GM23248 (cell line): ENCODE measurements around the gene MYCL. TPM values are rescaled to one million over a fixed set of nuclear protein-coding genes. Genes with fewer than 3 reads are reported as not detected.

Experiments used
- DNase-seq: peaks from one replicate; pipeline ENCODE4 v3.0.0-alpha.2; 2015
- H2AFZ ChIP-seq: fragments of 200-600 bp; sonication (generic); 2 replicates; pipeline ENCODE4 v1.6.1; 2016; ENCODE audit warnings: antibody characterized with exemption
- H3F3A ChIP-seq: fragments of 200-600 bp; sonication (generic); 2 replicates; pipeline ENCODE4 v1.6.1; 2016; ENCODE audit warnings: mild to moderate bottlenecking, antibody characterized with exemption, mixed run types; ENCODE audit not compliant: insufficient read depth
- H3K27ac ChIP-seq: fragments of 200-600 bp; sonication (generic); 2 replicates; pipeline ENCODE4 v1.5.1; 2016; ENCODE audit warnings: mild to moderate bottlenecking
- H3K27me3 ChIP-seq: fragments of 200-600 bp; sonication (generic); replicated peaks from 2 replicates; pipeline ENCODE4 v1.6.1; 2016; ENCODE audit warnings: mild to moderate bottlenecking; ENCODE audit not compliant: insufficient read depth
- H3K36me3 ChIP-seq: fragments of 200-600 bp; sonication (generic); 2 replicates; pipeline ENCODE4 v1.6.1; 2016; ENCODE audit warnings: low read depth, mild to moderate bottlenecking
- H3K4me1 ChIP-seq: fragments of 200-600 bp; sonication (generic); 2 replicates; pipeline ENCODE4 v1.6.1; 2016; ENCODE audit warnings: mild to moderate bottlenecking; ENCODE audit not compliant: insufficient read depth
- H3K4me2 ChIP-seq: fragments of 200-600 bp; sonication (generic); one replicate; pipeline ENCODE4 v1.6.1; 2016; ENCODE audit warnings: mild to moderate bottlenecking; ENCODE audit not compliant: unreplicated experiment
- H3K4me3 ChIP-seq: fragments of 200-600 bp; sonication (generic); 2 replicates; pipeline ENCODE4 v1.5.1; 2016; ENCODE audit warnings: mild to moderate bottlenecking
- H3K79me2 ChIP-seq: fragments of 200-600 bp; sonication (generic); 2 replicates; pipeline ENCODE4 v1.6.1; 2016; ENCODE audit warnings: mild to moderate bottlenecking; ENCODE audit not compliant: insufficient read depth
- H3K9ac ChIP-seq: fragments of 200-600 bp; sonication (generic); 2 replicates; pipeline ENCODE4 v1.6.1; 2016; ENCODE audit warnings: mild to moderate bottlenecking
- H3K9me2 ChIP-seq: fragments of 200-600 bp; sonication (generic); 2 replicates; pipeline ENCODE4 v1.6.1; 2016; ENCODE audit warnings: mixed run types, mild to moderate bottlenecking, moderate library complexity; ENCODE audit not compliant: insufficient read depth
- H3K9me3 ChIP-seq: fragments of 200-600 bp; sonication (generic); one replicate; pipeline ENCODE4 v1.6.1; 2017; ENCODE audit warnings: low read depth
- H4K20me1 ChIP-seq: fragments of 200-600 bp; sonication (generic); 2 replicates; pipeline ENCODE4 v1.6.0; 2016; ENCODE audit not compliant: insufficient read depth
- EZH2 ChIP-seq: fragments of 200-600 bp; sonication (generic); IDR thresholded peaks from 2 replicates; pipeline ENCODE4 v1.6.1; 2018; ENCODE audit warnings: antibody characterized with exemption, mild to moderate bottlenecking; ENCODE audit not compliant: insufficient read depth, poor library complexity, severe bottlenecking
- EZH2phosphoT487 ChIP-seq: fragments of 200-600 bp; sonication (generic); IDR thresholded peaks from 2 replicates; pipeline ENCODE4 v1.6.1; 2018; ENCODE audit warnings: antibody characterized with exemption, moderate library complexity, mild to moderate bottlenecking, low read depth; ENCODE audit not compliant: insufficient read depth
- WGBS, 2 experiments: methylation state at CpG; one replicate each; pipeline ENCODE4 v1.1.6; 2015 to 2017; ENCODE audit warnings: low lambda C conversion rate in 2 of 2, low coverage in 1 of 2; ENCODE audit errors: missing lambda C conversion rate in 2 of 2; 5-methylcytosine and 5-hydroxymethylcytosine counted together
- in situ Hi-C: fragments of 300-500 bp; cut with MboI; formaldehyde crosslinking; loops from 2 replicates; pipeline ENCODE4 v1.15.0; 2020
- polyA plus RNA-seq: library from polyadenylated mRNA; unstranded; fragments of >200 nt; fragmentation: Nextera tagmentation; extraction: Ambion mirVana; gene quantifications from 2 replicates; pipeline ENCODE4 v1.2.1, GENCODE V29; 2016
- small RNA-seq: library from RNA; depleted of rRNA; stranded (forward); fragments of <200 nt; gene quantifications from one replicate; pipeline ENCODE3, GENCODE V24; 2014; ENCODE audit warnings: low read depth, low replicate concordance
- total RNA-seq: library from RNA; depleted of rRNA; stranded (reverse); fragments of >200 nt; shearing (Covaris generic); gene quantifications from 2 replicates; pipeline ENCODE4 v1.2.3, GENCODE V29; 2014; rRNA removed

The MYCL gene
- total and polyA plus RNA-seq, 2 experiments from 2014 or later = 0.32 to 0.34 TPM

- Histone ChIP-seq H3K27me3 (no peaks in the 10 kb centered on the region), H3K9ac (no peak overlapping the region), H3K79me2 (peaks cover 19% of the 10 kb centered on the region; the same call in 1 of the 2 replicates), H3K27ac (no peak overlapping the region), H2AFZ (no peak overlapping the region), H3K36me3 (peaks cover 32% of the 10 kb centered on the region), H3K9me3 (no peaks in the 10 kb centered on the region), H3K4me2 (no peak overlapping the region), H3K9me2 (no peaks in the 10 kb centered on the region), H3K4me3 (no peak overlapping the region), H3F3A (peaks cover 18% of the 10 kb centered on the region), H3K4me1 (peaks cover 15% of the 10 kb centered on the region), H4K20me1 (no peaks in the 10 kb centered on the region)
- TF ChIP-seq EZH2 (no peak), EZH2phosphoT487 (no peak)
- in situ Hi-C loops = no loop called here
- 96 to 99% methylated on average over 6 of the region's 6 CpGs for WGBS, 2 experiments
- DNase-seq = no peak
Observed at GRCh38 chr1:39847940-39848339, 53.8 kb downstream of the MYCL start.

GRCh38 chr1:39846796-39847195, 54.9 kb downstream of the MYCL start:
- whole genome bisulfite sequencing, 2 experiments = 97 to 100% methylated on average over 1 of the region's 1 CpG
- in situ Hi-C loops = no loop called here
- Histone ChIP-seq H3K9ac (0 out of 2 replicates have a peak overlapping the region, but pooled peaks have one; percentile 10), H3K27me3 (no peaks in the 10 kb centered on the region), H3K9me2 (no peaks in the 10 kb centered on the region), H3K27ac (peak overlapping the region; percentile 36; the same call in 1 of the 2 replicates), H3F3A (peaks cover 18% of the 10 kb centered on the region), H3K4me1 (peaks cover 15% of the 10 kb centered on the region), H3K4me2 (no peak overlapping the region), H3K9me3 (no peaks in the 10 kb centered on the region), H3K4me3 (no peak overlapping the region), H2AFZ (no peak overlapping the region), H3K79me2 (peaks cover 13% of the 10 kb centered on the region; the same call in 1 of the 2 replicates), H4K20me1 (no peaks in the 10 kb centered on the region), H3K36me3 (peaks cover 39% of the 10 kb centered on the region)
- no peak for DNase-seq
- TF ChIP-seq EZH2 (no peak), EZH2phosphoT487 (no peak)

- Histone ChIP-seq H3K27ac (peak overlapping the region; percentile 36), H3K4me1 (peaks cover 15% of the 10 kb centered on the region), H3K4me2 (no peak overlapping the region), H3K9me3 (no peaks in the 10 kb centered on the region), H2AFZ (no peak overlapping the region), H4K20me1 (no peaks in the 10 kb centered on the region), H3K79me2 (peaks cover 13% of the 10 kb centered on the region; the same call in 1 of the 2 replicates), H3F3A (peaks cover 18% of the 10 kb centered on the region), H3K4me3 (no peak overlapping the region), H3K27me3 (no peaks in the 10 kb centered on the region), H3K9me2 (no peaks in the 10 kb centered on the region), H3K36me3 (peaks cover 48% of the 10 kb centered on the region), H3K9ac (0 out of 2 replicates have a peak overlapping the region, but pooled peaks have one; percentile 10)
- peak; percentile 47 for DNase-seq
- in situ Hi-C loops = no loop called here
- 56% methylated on average over 7 of the region's 7 CpGs for WGBS, 2 experiments
- TF ChIP-seq EZH2 = no peak
- no peak for TF ChIP-seq EZH2phosphoT487
Observed at GRCh38 chr1:39845569-39846566, 55.8 kb downstream of the MYCL start.

Small RNA genes lying within 50 kb of the gene (small RNA-seq; reads per million reads assigned to genes)
- gene RF00019 = not detected

Other genes starting within 250 kb of the MYCL start
- not detected in 2 replicates for gene NT5C1A, start 229.8 kb downstream of the MYCL start, total RNA-seq
- gene NT5C1A, start 229.8 kb downstream of the MYCL start, polyA plus RNA-seq = not detected in 2 replicates
- not detected in 2 replicates for gene HPCAL4, start 210.5 kb downstream of the MYCL start, total RNA-seq
- gene HPCAL4, start 210.5 kb downstream of the MYCL start, polyA plus RNA-seq = not detected in 2 replicates
- gene PPIE, start 163.0 kb downstream of the MYCL start, total RNA-seq = 19.9 and 35.3 TPM in 2 replicates
- gene PPIE, start 163.0 kb downstream of the MYCL start, polyA plus RNA-seq = 63.4 and 68.0 TPM in 2 replicates
- gene OXCT2, start 130.6 kb downstream of the MYCL start, total RNA-seq = 0.89 and 3.5 TPM in 2 replicates
- gene OXCT2, start 130.6 kb downstream of the MYCL start, polyA plus RNA-seq = 0.37 and 0.69 TPM in 2 replicates
- not detected in 2 replicates for gene BMP8B, start 113.1 kb downstream of the MYCL start, total RNA-seq
- gene BMP8B, start 113.1 kb downstream of the MYCL start, polyA plus RNA-seq = not detected in 2 replicates
- 17.1 and 25.8 TPM in 2 replicates for gene TRIT1, start 18.4 kb downstream of the MYCL start, total RNA-seq
- gene TRIT1, start 18.4 kb downstream of the MYCL start, polyA plus RNA-seq = 16.2 and 16.9 TPM in 2 replicates
- 4.6 and 9.4 TPM in 2 replicates for gene MFSD2A, start 53.2 kb upstream of the MYCL start, total RNA-seq
- 4.2 and 5.4 TPM in 2 replicates for gene MFSD2A, start 53.2 kb upstream of the MYCL start, polyA plus RNA-seq
- gene CAP1, start 138.8 kb upstream of the MYCL start, total RNA-seq = 496 and 560 TPM in 2 replicates
- gene CAP1, start 138.8 kb upstream of the MYCL start, polyA plus RNA-seq = 576 and 593 TPM in 2 replicates
- gene PPT1, start 195.3 kb upstream of the MYCL start, total RNA-seq = 26.9 and 38.3 TPM in 2 replicates
- gene PPT1, start 195.3 kb upstream of the MYCL start, polyA plus RNA-seq = 53.1 and 54.0 TPM in 2 replicates